ENCODE measurements around the gene PFKL.

PFKL gene

DNA sequence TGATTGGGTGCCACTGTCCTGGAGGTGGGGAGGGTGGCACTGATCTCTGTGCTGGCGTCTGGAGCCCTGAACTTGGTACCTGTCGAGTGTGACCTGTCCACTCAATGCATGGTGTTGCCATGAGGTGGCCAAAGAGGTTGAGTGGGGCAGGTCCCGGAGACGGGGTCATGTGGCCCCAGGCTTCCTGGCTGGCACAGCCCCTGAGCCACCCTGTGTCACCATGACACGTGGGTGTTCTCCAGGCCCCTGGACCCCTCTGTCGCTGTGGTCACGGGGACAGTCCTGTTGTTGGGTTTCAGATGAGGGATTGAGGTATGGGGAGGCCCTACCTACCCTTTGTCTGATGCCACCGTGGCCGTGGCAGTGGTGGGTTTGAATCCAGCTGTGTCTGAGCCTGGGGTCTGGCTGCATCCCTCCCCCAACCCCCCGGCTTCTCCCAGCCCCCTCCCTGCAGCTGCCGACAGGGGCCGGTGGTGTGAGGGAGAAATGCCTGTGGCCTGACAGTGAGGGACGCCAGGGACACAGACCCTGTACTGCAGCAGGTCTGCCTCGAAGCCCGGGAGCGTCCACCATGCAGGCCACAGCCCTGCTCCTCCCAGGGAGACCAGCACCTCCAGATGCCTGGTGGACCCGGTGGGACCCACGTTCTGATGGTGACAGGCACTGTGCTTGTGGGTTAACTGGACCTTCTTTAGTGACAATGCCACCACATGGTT lies 65.6 kb downstream of the PFKL start:
- FAIRE-seq: no peak

GRCh38 chr21:44365967-44366585 lies 66.2 kb downstream of the PFKL start:
- FAIRE-seq: no peak

DNA sequence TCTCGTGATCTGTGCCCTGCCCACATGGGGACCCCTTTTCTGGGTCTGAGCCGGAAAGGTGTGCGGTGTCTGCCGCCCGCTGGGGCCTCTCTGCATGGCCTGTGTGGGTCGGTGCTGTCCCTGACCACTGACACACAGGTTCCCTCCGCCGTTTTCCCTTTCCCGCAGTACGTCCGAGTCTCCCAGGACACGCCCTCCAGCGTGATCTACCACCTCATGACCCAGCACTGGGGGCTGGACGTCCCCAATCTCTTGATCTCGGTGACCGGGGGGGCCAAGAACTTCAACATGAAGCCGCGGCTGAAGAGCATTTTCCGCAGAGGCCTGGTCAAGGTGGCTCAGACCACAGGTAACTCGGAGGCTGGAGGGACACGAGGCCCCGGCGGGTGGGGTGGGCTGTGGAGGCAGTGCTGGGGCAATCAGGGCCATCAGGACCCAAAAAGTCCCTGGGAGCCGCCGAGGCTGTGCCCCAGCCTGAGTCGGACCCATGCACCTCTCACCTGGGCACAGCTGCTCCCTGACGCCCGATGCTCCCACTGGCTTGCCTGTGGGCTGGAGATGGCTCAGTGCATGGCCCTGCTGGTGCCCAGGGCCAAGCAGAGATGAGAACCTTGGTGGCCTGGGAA lies 66.8 kb downstream of the PFKL start:
- FAIRE-seq: no peak

DNA sequence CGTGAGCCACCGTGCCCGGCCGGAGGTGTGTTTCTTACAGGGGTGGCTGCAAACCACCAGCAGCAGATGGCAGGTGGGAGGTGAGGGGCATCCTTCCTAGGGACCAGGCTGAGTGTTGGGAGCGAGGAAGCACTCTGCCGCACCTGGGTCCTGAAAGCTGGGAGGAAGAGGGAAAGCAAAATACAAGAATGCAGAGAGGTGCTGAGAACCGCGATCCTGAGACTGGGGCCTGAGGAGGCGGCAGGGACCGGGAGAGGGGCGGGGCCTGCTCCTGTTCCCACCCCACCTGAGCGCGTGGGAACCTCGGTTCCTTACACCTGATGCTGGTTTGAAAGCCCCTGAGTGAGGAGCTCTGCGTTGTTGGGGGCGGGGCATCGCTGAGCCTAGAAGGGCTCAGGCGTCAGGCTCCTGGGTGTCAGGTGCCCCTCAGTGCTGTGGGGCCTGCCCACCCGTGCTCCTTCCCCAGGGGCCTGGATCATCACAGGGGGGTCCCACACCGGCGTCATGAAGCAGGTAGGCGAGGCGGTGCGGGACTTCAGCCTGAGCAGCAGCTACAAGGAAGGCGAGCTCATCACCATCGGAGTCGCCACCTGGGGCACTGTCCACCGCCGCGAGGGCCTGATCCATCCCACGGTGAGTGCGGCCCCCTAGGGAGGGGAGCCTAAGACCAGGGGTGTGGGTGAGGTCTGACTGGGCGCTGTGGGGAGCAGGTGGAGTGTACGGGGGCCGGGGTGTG lies 69.0 kb downstream of the PFKL start:
- no peak for FAIRE-seq

DNA sequence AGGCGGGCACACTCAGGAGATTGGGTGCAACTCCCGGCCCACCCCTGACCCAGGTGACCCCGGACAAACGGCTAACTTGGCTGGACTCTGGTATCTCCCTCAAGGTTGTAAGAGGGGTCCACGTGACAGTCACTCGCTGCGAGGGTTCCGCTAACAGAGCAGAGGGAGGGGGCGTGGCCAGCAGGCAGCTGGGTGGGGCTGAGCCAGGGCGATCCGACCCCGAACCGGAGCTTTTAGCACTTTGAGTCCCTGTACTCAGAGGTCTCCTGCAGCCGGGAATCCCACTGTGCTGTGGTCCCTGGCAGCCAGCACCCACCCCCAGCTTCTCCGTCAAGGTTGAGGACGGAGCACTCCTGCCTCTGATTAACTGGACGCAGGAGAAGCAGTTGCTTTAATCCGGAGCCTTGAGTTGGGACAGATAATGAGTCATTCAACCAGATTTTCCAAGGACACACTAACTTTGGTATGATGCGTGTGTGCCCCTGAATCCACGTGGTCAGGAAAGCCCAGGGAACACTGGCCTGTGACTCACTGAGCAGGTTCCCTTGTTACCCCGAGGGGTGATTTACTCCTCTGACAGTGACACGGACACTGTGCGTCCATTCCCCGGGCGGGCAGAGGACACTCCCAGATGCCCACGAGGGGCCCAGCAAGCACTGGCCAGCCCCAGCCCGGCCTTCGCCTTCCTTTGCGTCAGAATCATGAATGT lies 70.3 kb downstream of the PFKL start:
- FAIRE-seq: no peak

- FAIRE-seq: no peak
These were observed 71.0 kb downstream of the PFKL start for GRCh38 chr21:44370786-44371410.

- no peak for FAIRE-seq
These were observed 71.7 kb downstream of the PFKL start for GRCh38 chr21:44371596-44371995.

- FAIRE-seq: no peak
These were observed 72.8 kb downstream of the PFKL start for GRCh38 chr21:44372616-44373015.

DNA sequence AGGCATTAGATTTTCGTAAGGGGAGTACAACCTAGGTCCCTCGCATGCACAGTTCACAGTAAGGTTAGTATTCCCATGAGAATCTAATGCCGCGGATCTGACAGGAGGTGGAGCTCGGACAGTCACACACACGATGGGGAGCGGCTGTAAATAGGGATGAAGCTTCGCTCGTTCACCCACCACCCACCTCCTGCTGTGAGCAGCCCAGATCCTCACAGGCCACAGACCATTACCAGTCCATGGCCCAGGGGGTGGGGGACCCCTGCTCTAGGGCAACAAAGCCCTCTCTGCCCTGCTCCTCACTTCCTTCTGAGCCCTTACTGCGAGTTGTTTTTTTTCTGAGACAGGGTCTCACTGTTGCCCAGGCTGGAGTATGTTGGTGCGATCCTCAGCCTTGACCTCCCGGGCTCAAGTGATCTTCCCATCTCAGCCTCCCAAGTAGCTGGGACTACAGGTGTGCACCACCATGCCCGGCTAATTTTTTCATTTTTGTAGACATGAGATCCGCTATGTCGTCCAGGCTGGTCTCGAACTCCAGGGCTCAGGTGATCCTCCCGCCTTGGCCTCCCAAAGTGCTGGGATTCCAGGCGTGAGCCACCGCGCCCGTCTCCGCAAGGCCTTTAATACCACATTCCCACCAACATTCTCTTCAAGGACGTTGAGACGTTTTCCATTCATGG lies 74.9 kb downstream of the PFKL start:
- no peak for FAIRE-seq

GRCh38 chr21:44375281-44375651 lies 75.4 kb downstream of the PFKL start:
- no peak for FAIRE-seq

- FAIRE-seq: no peak
These were observed 75.9 kb downstream of the PFKL start for GRCh38 chr21:44375761-44376241.

DNA sequence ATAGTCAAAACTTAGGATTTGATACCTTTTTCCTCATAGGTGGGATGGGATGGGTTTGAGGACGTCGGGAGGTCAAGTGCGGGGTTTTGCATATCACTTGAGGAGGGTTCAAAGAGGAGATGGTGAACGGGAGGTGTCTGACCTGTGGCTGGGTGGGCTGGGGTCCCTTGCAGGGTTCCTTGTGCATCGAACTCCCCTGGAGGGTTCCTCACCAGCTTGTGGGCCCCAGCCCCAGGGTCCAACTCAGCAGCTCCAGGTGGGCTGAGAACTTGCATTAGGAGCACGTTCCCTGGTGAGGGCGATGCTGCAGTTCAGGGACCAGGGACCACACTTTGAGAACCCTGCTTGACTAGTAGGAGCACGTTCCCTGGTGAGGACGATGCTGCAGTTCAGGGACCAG lies 76.8 kb downstream of the PFKL start:
- FAIRE-seq: no peak

All from endometrium (tissue), 2 donors.